ENCODE data around the gene KRT28. TPM values are rescaled to one million over a fixed set of nuclear protein-coding genes. Genes with fewer than 3 reads are reported as not detected.

The KRT28 gene
- total and polyA plus RNA-seq, 2 of the 8 experiments (the other 6 are each of a cell fraction or from before 2014, with no cell fraction given) = not detected

DNA sequence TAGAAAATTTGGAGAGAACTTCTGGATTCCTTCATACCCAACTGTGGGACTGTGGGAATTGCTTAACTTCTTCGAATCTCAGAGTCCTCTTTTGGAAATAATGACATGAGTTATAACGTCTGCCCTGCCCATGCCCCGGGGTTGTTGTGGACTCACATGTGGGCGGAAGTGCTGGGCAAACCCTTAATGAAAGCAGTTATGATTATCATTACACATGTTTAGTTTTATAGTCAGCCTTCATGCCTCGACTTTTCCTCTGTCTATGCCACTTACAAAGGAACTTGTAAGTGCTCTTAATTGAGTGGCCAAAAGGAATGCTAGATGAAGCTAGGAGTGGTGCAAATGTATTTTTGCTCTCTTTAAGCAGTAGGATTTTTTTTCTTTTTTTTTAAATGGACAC lies 21.3 kb downstream of the KRT28 start:
- Histone ChIP-seq H3K14ac (ENCODE audit: insufficient read length) (no peak overlapping the region), H3K9me3 (ENCODE audit: insufficient read depth in 2 of 2, low read depth in 1 of 2, low read length in 1 of 2) (no peaks in the 10 kb centered on the region), H3K23me2 (ENCODE audit: low read depth, low read length) (no peaks in the 10 kb centered on the region), H2BK5ac (ENCODE audit: low read depth, low read length) (no peak overlapping the region), H3K79me2 (ENCODE audit: control insufficient read depth in 1 of 2, insufficient read depth in 2 of 2, low read length in 2 of 2) (no peaks in the 10 kb centered on the region), H2AK5ac (ENCODE audit: low read depth, low read length) (no peak overlapping the region), H3K56ac (replicated peaks; ENCODE audit: insufficient read length, low read depth, low read length) (no peak overlapping the region), H4K91ac (replicated peaks; ENCODE audit: insufficient read length, low read length) (no peak overlapping the region), H4K8ac (ENCODE audit: extremely low read depth, insufficient read depth, low read length) (no peak overlapping the region), H4K5ac (ENCODE audit: insufficient read length, low read depth, low read length) (no peak overlapping the region), H3K4me3 (ENCODE audit: extremely low read depth in 1 of 4, insufficient read depth in 2 of 4, low read depth in 3 of 4, low read length in 4 of 4) (no peak overlapping the region), H3K18ac (ENCODE audit: extremely low read depth, low read length) (no peak overlapping the region), H3K27ac (ENCODE audit: low read depth, low read length) (no peak overlapping the region), H2BK12ac (ENCODE audit: low read depth, low read length) (no peak overlapping the region), H3K4me1 (replicated peaks in 1 of 4; ENCODE audit: control insufficient read depth in 3 of 4, insufficient read depth in 4 of 4, low read length in 3 of 4) (no peaks in the 10 kb centered on the region), H3K4ac (replicated peaks; ENCODE audit: insufficient read length, low read depth, low read length) (no peak overlapping the region), H4K20me1 (replicated peaks in 1 of 2; ENCODE audit: control insufficient read depth in 1 of 2, insufficient read depth in 2 of 2, low read length in 2 of 2) (no peaks in the 10 kb centered on the region), H3K27me3 (replicated peaks in 1 of 4; ENCODE audit: control insufficient read depth in 3 of 4, extremely low read depth in 1 of 4, insufficient read depth in 3 of 4, low read length in 3 of 4) (peaks cover 0 to 3% (median 1%) of the 10 kb centered on the region in 4 experiments; a peak in 3 of 7 replicates), H3K23ac (ENCODE audit: insufficient read length) (no peak overlapping the region), H3K9ac (replicated peaks in 1 of 4; ENCODE audit: extremely low read depth in 1 of 4, low read depth in 3 of 4, low read length in 3 of 4) (no peak overlapping the region), H2BK15ac (ENCODE audit: low read length) (no peak overlapping the region), H2AFZ (ENCODE audit: low read length) (no peak overlapping the region), H3K36me3 (ENCODE audit: control insufficient read depth in 2 of 4, insufficient read depth in 4 of 4, low read length in 3 of 4) (no peaks in the 10 kb centered on the region), H2BK120ac (replicated peaks; ENCODE audit: low read depth, low read length) (no peak overlapping the region), H3K4me2 (ENCODE audit: insufficient read depth in 1 of 2, low read depth in 2 of 2, low read length in 2 of 2) (no peak overlapping the region), H2BK20ac (ENCODE audit: low read length) (no peak overlapping the region), H3K79me1 (ENCODE audit: low read depth, low read length) (no peaks in the 10 kb centered on the region)
- FAIRE-seq (no peak), DNase-seq (ENCODE audit: low read depth in 1 of 2, low spot score in 2 of 2) (no peak)
- ChIA-PET CTCF (ENCODE audit: partially characterized antibody) (interaction anchor here (1.3 to 1.6 kb wide), 2 partner anchors 13 to 189 kb away, joined by 4 to 5 read pairs; no protein-coding TSS in a partner anchor), POLR2A (ENCODE audit: partially characterized antibody) (no interaction called here)
- WGBS, 2 experiments (ENCODE audit: extremely low coverage in 1 of 2, insufficient coverage in 1 of 2, insufficient read length in 1 of 2, insufficient replicate concordance in 2 of 2, low coverage in 1 of 2, low lambda C conversion rate in 2 of 2, missing lambda C conversion rate in 1 of 2) = 89% methylated on average over 5 of the region's 5 CpGs; no CpG with 5 or more reads in 1 of the 2 experiments
- TF ChIP-seq, protein P1, sequence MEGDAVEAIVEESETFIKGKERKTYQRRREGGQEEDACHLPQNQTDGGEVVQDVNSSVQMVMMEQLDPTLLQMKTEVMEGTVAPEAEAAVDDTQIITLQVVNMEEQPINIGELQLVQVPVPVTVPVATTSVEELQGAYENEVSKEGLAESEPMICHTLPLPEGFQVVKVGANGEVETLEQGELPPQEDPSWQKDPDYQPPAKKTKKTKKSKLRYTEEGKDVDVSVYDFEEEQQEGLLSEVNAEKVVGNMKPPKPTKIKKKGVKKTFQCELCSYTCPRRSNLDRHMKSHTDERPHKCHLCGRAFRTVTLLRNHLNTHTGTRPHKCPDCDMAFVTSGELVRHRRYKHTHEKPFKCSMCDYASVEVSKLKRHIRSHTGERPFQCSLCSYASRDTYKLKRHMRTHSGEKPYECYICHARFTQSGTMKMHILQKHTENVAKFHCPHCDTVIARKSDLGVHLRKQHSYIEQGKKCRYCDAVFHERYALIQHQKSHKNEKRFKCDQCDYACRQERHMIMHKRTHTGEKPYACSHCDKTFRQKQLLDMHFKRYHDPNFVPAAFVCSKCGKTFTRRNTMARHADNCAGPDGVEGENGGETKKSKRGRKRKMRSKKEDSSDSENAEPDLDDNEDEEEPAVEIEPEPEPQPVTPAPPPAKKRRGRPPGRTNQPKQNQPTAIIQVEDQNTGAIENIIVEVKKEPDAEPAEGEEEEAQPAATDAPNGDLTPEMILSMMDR (IDR thresholded peaks at IDR 0.05; ENCODE audit: control extremely low read depth in 1 of 3, insufficient read depth in 1 of 3, low read depth in 1 of 3, low read length in 3 of 3) = no peak
- TF ChIP-seq NRF1 (IDR thresholded peaks at IDR 0.05; ENCODE audit: low read depth, low read length) = no peak
- TF ChIP-seq CREB1 (IDR thresholded peaks at IDR 0.05) = no peak
- no peak for TF ChIP-seq POLR2A (IDR thresholded peaks at IDR 0.05; ENCODE audit: control extremely low read depth in 1 of 2, low read depth in 2 of 2, low read length in 2 of 2)
- no peak for TF ChIP-seq RXRA (IDR thresholded peaks at IDR 0.05; ENCODE audit: insufficient read depth, low read depth, low read length)
- TF ChIP-seq MAX (IDR thresholded peaks at IDR 0.05) = no peak
- TF ChIP-seq HDAC2 (IDR thresholded peaks at IDR 0.05; ENCODE audit: borderline replicate concordance in 1 of 2, low read depth in 2 of 2, low read length in 2 of 2) = no peak
- no peak for TF ChIP-seq KDM4A (IDR thresholded peaks at IDR 0.05; ENCODE audit: low read depth, low read length, severe bottlenecking)
- TF ChIP-seq HDAC6 (IDR thresholded peaks at IDR 0.05; ENCODE audit: low read depth, low read length) = no peak
- no peak for TF ChIP-seq SP4 (IDR thresholded peaks at IDR 0.05; ENCODE audit: low read length)
- TF ChIP-seq POU5F1 (IDR thresholded peaks at IDR 0.05; ENCODE audit: low read depth, low read length) = no peak
- no peak for TF ChIP-seq SIRT6 (IDR thresholded peaks at IDR 0.05; ENCODE audit: low read length)
